ENCODE results near the gene BANF2.

BANF2 gene

GRCh38 chr20:17735959-17736621 lies 36.3 kb downstream of the BANF2 start:
- DNase-seq (ENCODE audit: low read depth in 3 of 3), result no peak

GRCh38 chr20:17738154-17738553 lies 38.4 kb downstream of the BANF2 start:
- no peak for DNase-seq (ENCODE audit: low read depth in 3 of 3)

- DNase-seq (ENCODE audit: low read depth in 3 of 3), result no peak
Observed at GRCh38 chr20:17741220-17741619, 41.5 kb downstream of the BANF2 start.

- DNase-seq (ENCODE audit: low read depth in 3 of 3), result no peak
Observed at GRCh38 chr20:17742731-17743130, 43.0 kb downstream of the BANF2 start.

- no peak for DNase-seq (ENCODE audit: low read depth in 3 of 3)
Observed at GRCh38 chr20:17743677-17744076, 43.9 kb downstream of the BANF2 start.

GRCh38 chr20:17747431-17747846 lies 47.7 kb downstream of the BANF2 start:
- DNase-seq (ENCODE audit: low read depth in 3 of 3), result no peak

- DNase-seq (ENCODE audit: low read depth in 3 of 3), result no peak
Observed at GRCh38 chr20:17748279-17748678, 48.5 kb downstream of the BANF2 start.

- no peak for DNase-seq (ENCODE audit: low read depth in 3 of 3)
Observed at GRCh38 chr20:17749626-17749977, 49.8 kb downstream of the BANF2 start.

GRCh38 chr20:17749978-17750721 lies 50.4 kb downstream of the BANF2 start:
- DNase-seq (ENCODE audit: low read depth in 3 of 3), result no peak

GRCh38 chr20:17750722-17751045 lies 50.9 kb downstream of the BANF2 start:
- DNase-seq (ENCODE audit: low read depth in 3 of 3), result no peak

- DNase-seq (ENCODE audit: low read depth in 3 of 3), result no peak
Observed at GRCh38 chr20:17751640-17752039, 51.9 kb downstream of the BANF2 start.

GRCh38 chr20:17752459-17752858 lies 52.7 kb downstream of the BANF2 start:
- DNase-seq (ENCODE audit: low read depth in 3 of 3), result no peak

GRCh38 chr20:17753516-17753915 lies 53.8 kb downstream of the BANF2 start:
- no peak for DNase-seq (ENCODE audit: low read depth in 3 of 3)

- DNase-seq (ENCODE audit: low read depth in 3 of 3), result no peak
Observed at GRCh38 chr20:17756529-17756928, 56.8 kb downstream of the BANF2 start.

- no peak for DNase-seq (ENCODE audit: low read depth in 3 of 3)
Observed at GRCh38 chr20:17757496-17757895, 57.7 kb downstream of the BANF2 start.

GRCh38 chr20:17758010-17758409 lies 58.2 kb downstream of the BANF2 start:
- DNase-seq (ENCODE audit: low read depth in 3 of 3), result no peak

- no peak for DNase-seq (ENCODE audit: low read depth in 3 of 3)
Observed at GRCh38 chr20:17758512-17758911, 58.7 kb downstream of the BANF2 start.

GRCh38 chr20:17759449-17759848 lies 59.7 kb downstream of the BANF2 start:
- DNase-seq (ENCODE audit: low read depth in 3 of 3), result no peak

GRCh38 chr20:17761604-17762003 lies 61.8 kb downstream of the BANF2 start:
- no peak for DNase-seq (ENCODE audit: low read depth in 3 of 3)

GRCh38 chr20:17762243-17762872 lies 62.6 kb downstream of the BANF2 start:
- no peak for DNase-seq (ENCODE audit: low read depth in 3 of 3)

- DNase-seq (ENCODE audit: low read depth in 3 of 3), result no peak
Observed at GRCh38 chr20:17762873-17763557, 63.2 kb downstream of the BANF2 start.

- no peak for DNase-seq (ENCODE audit: low read depth in 3 of 3)
Observed at GRCh38 chr20:17765017-17765416, 65.3 kb downstream of the BANF2 start.

- no peak for DNase-seq (ENCODE audit: low read depth in 3 of 3)
Observed at GRCh38 chr20:17765584-17765983, 65.8 kb downstream of the BANF2 start.

Measured in stimulated activated CD4-positive, alpha-beta T cell treated with anti-CD3 and anti-CD28 coated beads, TNF-alpha, amount 100 ng/mL, for 48 hours (primary cell).